GM20431 (cell line): ENCODE measurements around the gene GNB1.

ENCODE experiments used
- in situ Hi-C: fragments of 300-500 bp; cut with MseI, MboI; formaldehyde crosslinking; loops from one replicate; pipeline ENCODE4 v1.15.0; 2020; ENCODE audit warnings: low sequenced_read_pairs; ENCODE audit not compliant: unreplicated experiment

The GNB1 gene

GRCh38 chr1:1793481-1794244, 97.2 kb downstream of the GNB1 start:
- in situ Hi-C loops: no loop called here

DNA sequence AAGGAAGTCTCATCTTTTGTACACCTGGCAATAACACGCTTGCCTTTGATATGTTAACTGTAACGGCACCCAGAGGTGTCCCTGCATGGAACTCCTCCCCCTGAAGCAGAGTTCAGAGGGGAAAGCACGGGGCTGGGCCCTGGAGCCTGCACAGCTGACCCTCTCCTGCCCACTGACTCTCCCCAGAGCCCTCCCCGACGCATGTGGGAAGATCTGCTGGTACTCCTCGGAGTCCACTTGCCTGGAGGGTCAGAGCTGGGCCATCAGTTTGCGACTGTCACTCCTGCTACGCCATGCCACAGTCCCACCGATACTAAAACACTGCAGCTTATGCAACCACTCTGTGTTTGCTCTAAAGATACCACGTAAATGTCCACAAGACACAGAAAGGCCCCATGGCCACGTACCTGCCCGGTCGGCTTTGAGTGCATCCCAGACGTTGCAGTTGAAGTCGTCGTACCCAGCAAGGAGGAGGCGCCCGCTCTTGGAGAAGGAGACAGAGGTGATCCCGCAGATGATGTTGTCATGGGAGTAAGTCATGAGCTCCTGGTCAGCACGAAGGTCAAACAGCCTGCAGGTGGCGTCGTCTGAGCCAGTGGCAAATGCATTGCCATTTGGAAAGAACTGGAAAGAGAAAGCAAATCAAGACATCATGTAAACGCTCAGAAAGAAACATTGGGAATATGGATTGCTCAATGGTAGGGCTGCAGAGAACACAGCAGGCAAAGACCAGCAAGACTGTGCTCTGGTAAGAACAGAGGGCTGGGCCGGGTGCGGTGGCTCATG, 102.0 kb downstream of the GNB1 start:
- in situ Hi-C loops: no loop called here

- in situ Hi-C loops: no loop called here
Observed at GRCh38 chr1:1788136-1788535, 102.8 kb downstream of the GNB1 start.

DNA sequence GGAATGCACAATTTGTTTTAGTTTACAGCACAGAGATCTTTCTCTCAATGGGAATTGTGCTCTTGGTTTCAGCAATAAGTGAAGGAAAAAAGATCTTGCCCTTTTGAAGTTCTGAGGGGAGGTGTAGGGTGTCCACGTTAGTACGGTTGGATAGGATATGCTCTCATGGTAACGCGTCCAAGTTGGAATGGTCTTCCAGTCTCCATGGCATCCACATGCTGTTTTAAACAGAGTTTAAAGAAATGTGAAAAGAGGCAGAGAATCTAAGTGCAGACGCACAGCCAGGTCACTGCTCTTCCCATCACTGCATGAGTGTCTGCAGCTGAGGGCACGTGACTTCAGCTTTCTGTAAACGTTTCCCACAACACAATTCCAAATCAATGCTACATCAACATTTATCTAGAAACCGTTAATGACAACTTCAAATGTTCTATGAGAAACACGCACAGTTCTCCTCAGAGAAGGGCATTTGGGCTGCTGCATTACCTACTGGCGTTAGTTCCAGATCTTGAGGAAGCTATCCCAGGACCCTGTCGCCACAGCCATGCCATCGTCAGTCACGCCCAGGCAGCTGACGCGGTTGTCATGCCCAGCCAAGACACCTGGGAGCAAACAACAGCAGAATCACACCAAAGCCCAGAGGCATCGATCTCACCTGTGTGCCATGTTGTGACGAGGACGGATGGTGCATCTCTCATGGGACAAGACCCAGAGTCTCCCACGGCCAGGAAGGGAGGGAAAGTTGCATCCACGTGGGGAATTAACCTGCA, 103.9 kb downstream of the GNB1 start:
- in situ Hi-C loops: no loop called here

DNA sequence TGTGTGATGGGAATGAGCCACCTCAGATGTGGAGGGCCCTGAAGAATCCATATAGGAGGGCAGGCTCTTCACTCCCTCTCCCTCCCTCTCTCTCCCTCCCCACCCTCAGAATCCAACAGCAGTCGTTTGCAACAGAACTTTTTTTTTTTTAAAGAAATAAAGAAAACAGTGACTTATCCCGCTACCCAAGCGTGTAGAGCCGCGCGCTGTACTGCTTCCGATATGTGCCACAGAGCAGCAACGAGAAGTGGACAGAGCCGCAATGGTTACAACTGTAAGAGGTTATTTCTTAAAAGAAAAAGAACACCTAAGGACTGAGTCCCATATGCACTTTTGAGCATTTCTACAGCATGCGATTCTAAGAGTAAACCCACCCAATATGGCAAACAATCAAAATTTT, 105.2 kb downstream of the GNB1 start:
- in situ Hi-C loops: no loop called here

- in situ Hi-C loops: no loop called here
Observed at GRCh38 chr1:1784933-1785332, 106.0 kb downstream of the GNB1 start.

GRCh38 chr1:1783320-1783719, 107.6 kb downstream of the GNB1 start:
- in situ Hi-C loops: no loop called here

- in situ Hi-C loops: no loop called here
Observed at GRCh38 chr1:1782399-1783221, 108.3 kb downstream of the GNB1 start.

DNA sequence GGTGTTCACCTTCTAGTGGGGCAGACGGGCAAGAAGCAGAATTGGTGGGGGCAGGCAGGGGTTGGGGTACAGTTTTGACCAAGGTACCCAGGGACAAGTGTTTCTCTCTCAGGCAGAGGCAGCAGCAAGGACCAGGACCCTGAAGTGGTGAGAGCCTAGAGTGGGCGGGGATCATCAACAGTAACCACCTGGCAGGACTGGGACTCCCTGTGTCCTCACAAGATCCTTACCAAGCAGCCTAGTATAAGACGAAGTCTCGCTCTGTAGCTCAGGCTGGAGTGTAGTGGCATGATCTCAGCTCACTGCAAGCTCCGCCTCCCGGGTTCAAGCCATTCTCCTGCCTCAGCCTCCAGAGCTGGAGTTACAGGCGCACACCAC, 109.4 kb downstream of the GNB1 start:
- in situ Hi-C loops: no loop called here

- in situ Hi-C loops: no loop called here
Observed at GRCh38 chr1:1780598-1781525, 110.0 kb downstream of the GNB1 start.

- in situ Hi-C loops: no loop called here
Observed at GRCh38 chr1:1779691-1780597, 110.9 kb downstream of the GNB1 start.

DNA sequence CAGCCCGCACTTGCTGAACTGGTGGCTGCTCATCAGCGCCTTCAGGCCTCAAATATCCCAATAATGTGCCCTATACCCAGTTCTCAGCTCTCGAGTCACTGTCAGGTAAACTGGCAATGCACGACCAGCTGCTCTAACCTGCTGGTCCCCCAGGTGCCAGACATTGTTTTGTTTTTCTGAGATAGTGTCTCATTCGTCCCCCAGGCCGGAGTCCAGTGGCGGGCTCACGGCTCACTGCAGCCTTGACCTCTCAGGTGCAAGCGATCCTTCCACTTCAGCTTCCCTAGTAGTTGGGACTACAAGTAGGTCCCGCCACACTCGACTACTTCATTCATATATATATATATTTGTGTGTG, 111.6 kb downstream of the GNB1 start:
- in situ Hi-C loops: no loop called here

DNA sequence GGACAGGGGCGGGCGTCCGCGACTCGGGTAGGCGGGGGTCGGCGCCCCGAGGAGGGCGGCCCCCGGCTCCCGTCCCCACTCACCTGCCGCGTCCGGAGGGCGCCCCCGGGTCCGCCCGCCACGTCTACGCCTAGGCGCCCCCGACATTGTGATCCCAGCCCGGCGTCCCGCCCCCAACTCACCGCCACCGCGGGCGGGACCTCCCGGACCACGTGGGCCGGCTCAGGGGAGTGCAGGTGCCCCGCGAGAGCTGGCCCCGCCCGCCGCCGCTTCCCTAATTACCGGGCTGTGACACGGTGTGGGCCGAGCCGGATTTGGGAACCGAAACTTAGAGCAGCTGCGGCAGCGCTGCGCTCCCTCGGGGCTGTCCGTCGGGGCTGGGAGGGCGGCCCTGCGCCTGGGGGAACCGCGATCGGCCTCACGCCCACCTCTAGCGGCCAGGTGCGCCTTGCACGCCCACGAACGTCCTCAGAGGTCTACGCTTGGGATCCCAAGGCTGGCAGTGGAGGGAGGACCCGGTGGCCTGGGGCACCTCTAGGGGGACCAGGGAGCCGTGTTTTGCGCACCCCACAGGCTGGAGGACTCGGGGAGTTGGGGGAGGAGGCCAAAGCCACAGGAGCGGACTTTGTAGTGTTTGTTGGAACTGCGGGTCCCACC, 112.1 kb downstream of the GNB1 start:
- in situ Hi-C loops: no loop called here

DNA sequence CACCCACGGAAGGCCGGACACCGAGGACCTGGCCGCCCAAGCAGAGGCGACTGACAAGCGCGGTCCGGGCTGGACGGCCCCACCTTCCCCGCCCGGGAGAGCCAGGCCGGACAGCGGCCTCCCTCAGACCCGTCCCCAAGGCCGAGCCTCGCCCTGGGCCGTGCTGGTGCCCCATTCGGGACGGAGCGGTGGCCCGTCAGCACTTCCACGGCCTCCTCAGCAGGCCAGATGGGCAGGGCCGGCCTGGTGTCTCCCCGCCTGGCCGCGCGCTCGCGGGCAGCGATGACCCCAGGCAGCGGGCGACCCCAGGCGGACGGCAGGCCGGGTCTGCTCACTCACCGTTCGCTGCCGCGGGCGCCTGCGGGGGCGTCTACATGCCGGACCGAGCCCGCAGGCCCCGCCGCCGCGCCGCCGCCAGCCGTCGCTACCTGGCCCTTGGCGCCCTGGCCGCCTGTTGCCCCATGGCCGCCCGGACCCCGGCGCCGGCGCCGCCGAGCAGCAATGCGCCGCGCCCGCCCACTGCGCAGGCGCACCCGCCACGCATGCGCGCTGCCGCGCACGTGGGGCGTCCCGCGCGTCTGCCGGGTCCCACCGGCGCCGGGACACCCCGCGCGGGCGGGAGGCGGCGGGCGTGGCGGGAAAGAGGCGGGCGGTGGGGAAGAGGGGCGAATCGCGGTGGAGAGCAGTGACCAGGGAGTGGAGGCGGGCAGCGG, 112.8 kb downstream of the GNB1 start, which contains the start of gene NADK:
NADK (minus strand) TSS at position 521 of the 713 bp plus-strand sequence. CDS start 13,064 bp downstream, outside the sequence.
- in situ Hi-C loops: no loop called here

DNA sequence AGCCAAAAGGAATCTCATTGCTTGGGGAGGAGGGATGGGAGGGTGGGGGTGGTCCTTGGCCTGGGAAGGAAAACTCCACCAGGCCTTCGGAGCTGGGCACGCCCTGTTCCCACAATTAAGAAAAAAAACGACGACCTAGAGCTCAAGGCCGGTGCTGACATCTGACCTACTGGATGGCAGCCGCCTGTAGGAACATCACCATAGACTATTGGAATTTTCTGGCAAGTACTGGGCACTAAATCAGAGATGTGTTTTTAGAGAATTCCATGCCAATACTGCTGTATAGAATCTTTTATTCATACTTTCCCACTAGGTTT, 113.3 kb downstream of the GNB1 start:
- in situ Hi-C loops: no loop called here

DNA sequence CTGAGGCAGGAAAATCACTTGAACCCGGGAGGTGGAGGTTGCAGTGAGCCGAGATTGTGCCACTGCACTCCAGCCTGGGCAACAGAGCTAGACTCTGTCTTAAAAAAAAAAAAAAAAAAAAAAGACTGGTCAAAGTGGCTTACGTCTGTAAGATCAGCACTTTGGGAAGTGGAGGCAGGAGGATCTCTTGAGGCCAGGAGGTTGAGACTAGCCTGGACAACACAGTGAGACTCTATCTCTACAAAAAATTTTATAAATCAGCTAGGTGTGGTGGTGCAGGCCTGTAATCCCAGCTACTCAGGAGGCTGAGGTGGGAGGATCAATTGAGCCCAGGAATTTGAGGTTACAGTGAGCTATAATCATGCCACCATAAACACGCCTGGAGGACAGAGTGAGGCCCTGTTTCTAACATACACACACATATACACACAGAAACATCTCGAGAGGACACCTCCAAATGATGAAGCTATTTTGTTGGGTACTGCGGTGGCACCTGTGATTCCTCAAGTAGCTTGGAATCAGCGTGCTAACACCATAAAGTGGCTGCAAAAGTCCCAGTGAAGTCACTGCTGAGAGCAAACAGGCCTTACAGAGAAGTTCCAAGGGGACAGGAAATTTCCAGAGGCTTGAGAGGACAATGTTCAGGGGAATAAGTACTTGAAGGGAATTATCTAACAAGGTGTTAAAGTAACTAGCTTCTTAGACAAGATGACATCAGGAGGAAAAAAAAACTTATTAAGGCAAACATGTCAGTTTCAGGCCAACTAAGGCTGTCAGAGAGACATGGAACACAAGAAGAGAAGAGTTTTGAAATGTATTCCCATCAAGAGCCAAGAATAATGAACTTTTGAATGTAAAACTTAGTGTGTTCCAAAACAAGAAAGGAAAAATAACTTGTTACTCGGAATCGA, 114.0 kb downstream of the GNB1 start:
- in situ Hi-C loops: no loop called here
